IMR-90 (cell line): ENCODE results near the gene ADGB. TPM values are rescaled to one million over a fixed set of nuclear protein-coding genes. Genes with fewer than 3 reads are reported as not detected.

ENCODE experiments used
- ATAC-seq: fragments of 200-7000 bp; cut with Tn5 transposase; 2 replicates; pipeline ENCODE4 v1.9.1; 2020; ENCODE audit warnings: low read depth, mild to moderate bottlenecking, moderate library complexity
- BruUV-seq: library from RNA; stranded (reverse); fragments of 400-500 nt; replicated peaks from 2 replicates; lab custom pipeline; 2021; lab: Mats Ljungman, UMichigan
- CTCF ChIA-PET: fragments of 300-600 bp; formaldehyde crosslinking; extraction: SDS; loops from one replicate; lab custom pipeline; 2021; ENCODE audit warnings: antibody characterized with exemption; lab: Yijun Ruan, JAX
- POLR2A ChIA-PET: fragments of 300-600 bp; sonication (Branson Sonifier 250); formaldehyde crosslinking; loops from one replicate; lab custom pipeline; 2022; ENCODE audit warnings: antibody characterized with exemption; ENCODE audit not compliant: unreplicated experiment; lab: Charles Lee
- DNase-seq: peaks from one replicate; pipeline ENCODE4 v3.0.0; 2013
- H2AFZ ChIP-seq: replicated peaks from 2 replicates; pipeline ENCODE3; 2013; ENCODE audit warnings: low read length, mild to moderate bottlenecking; ENCODE audit not compliant: poor library complexity
- H2AK5ac ChIP-seq: 2 replicates; pipeline ENCODE4 v1.6.1; 2013; ENCODE audit warnings: low read depth, low read length, inconsistent platforms
- H2AK9ac ChIP-seq: replicated peaks from 2 replicates; pipeline ENCODE3; 2013; ENCODE audit warnings: mild to moderate bottlenecking, low read depth, low read length, moderate library complexity; ENCODE audit not compliant: poor library complexity
- H2BK120ac ChIP-seq: 2 replicates; pipeline ENCODE4 v1.6.1; 2013; ENCODE audit warnings: low read depth, low read length, inconsistent platforms
- H2BK15ac ChIP-seq: 3 replicates; pipeline ENCODE4 v1.6.1; 2013; ENCODE audit warnings: low read depth, low read length, inconsistent platforms
- H2BK20ac ChIP-seq: 2 replicates; pipeline ENCODE4 v1.6.1; 2013; ENCODE audit warnings: low read depth, mild to moderate bottlenecking, inconsistent platforms, low read length, moderate library complexity
- H2BK5ac ChIP-seq: 2 replicates; pipeline ENCODE4 v1.6.1; 2013; ENCODE audit warnings: mild to moderate bottlenecking, low read depth, low read length, inconsistent platforms; ENCODE audit not compliant: poor library complexity, severe bottlenecking
- H3K14ac ChIP-seq: replicated peaks from 2 replicates; pipeline ENCODE4 v1.6.1; 2013; ENCODE audit warnings: low read depth, low read length, inconsistent platforms
- H3K18ac ChIP-seq: 2 replicates; pipeline ENCODE4 v1.6.1; 2013; ENCODE audit warnings: low read depth, low read length, control low read depth
- H3K23ac ChIP-seq: 2 replicates; pipeline ENCODE4 v1.6.1; 2013; ENCODE audit warnings: low read depth, low read length, inconsistent platforms
- H3K27ac ChIP-seq: 2 replicates; pipeline ENCODE4 v1.5.1; 2013; ENCODE audit warnings: mild to moderate bottlenecking, control low read depth, low read length; ENCODE audit not compliant: insufficient read depth
- H3K27me3 ChIP-seq: 2 replicates; pipeline ENCODE4 v1.6.1; 2013; ENCODE audit warnings: low read length; ENCODE audit not compliant: control insufficient read depth, insufficient read depth
- H3K36me3 ChIP-seq: 2 replicates; pipeline ENCODE4 v1.6.1; 2013; ENCODE audit warnings: low read length, mixed read lengths; ENCODE audit not compliant: control insufficient read depth, insufficient read depth
- H3K4ac ChIP-seq: 2 replicates; pipeline ENCODE4 v1.6.1; 2013; ENCODE audit warnings: low read depth, low read length, inconsistent platforms
- H3K4me1 ChIP-seq: 2 replicates; pipeline ENCODE4 v1.6.1; 2013; ENCODE audit warnings: low read length, mixed read lengths; ENCODE audit not compliant: control insufficient read depth, insufficient read depth
- H3K4me2 ChIP-seq: 2 replicates; pipeline ENCODE4 v1.6.1; 2013; ENCODE audit warnings: low read depth, mild to moderate bottlenecking, control low read depth, low read length, moderate library complexity
- H3K4me3 ChIP-seq: 2 replicates; pipeline ENCODE4 v1.5.1; 2013; ENCODE audit warnings: low read depth, mild to moderate bottlenecking, control low read depth, low read length, moderate library complexity; ENCODE audit not compliant: insufficient read depth
- H3K56ac ChIP-seq: 2 replicates; pipeline ENCODE4 v1.6.1; 2013; ENCODE audit warnings: low read length, inconsistent platforms; ENCODE audit not compliant: insufficient read depth; ENCODE audit errors: extremely low read depth
- H3K79me1 ChIP-seq, 2 experiments: 2 replicates each; pipeline ENCODE4 v1.6.1; 2013; ENCODE audit warnings: low read length in 2 of 2, inconsistent platforms in 1 of 2, low read depth in 1 of 2
- H3K9ac ChIP-seq: 2 replicates; pipeline ENCODE4 v1.6.1; 2013; ENCODE audit warnings: low read depth, low read length, control low read depth
- H3K9me1 ChIP-seq: 2 replicates; pipeline ENCODE4 v1.6.1; 2013; ENCODE audit warnings: low read length, inconsistent platforms; ENCODE audit not compliant: insufficient read depth
- H3K9me3 ChIP-seq: 2 replicates; pipeline ENCODE4 v1.6.1; 2013; ENCODE audit warnings: low read length; ENCODE audit not compliant: control insufficient read depth, insufficient read depth
- H4K20me1 ChIP-seq: 2 replicates; pipeline ENCODE4 v1.6.1; 2013; ENCODE audit warnings: low read length, inconsistent platforms; ENCODE audit not compliant: insufficient read depth
- H4K5ac ChIP-seq: 2 replicates; pipeline ENCODE4 v1.6.1; 2013; ENCODE audit warnings: mild to moderate bottlenecking, low read depth, low read length, control low read depth
- H4K8ac ChIP-seq, 2 experiments: 2 replicates each; pipeline ENCODE4 v1.6.1; 2013; ENCODE audit warnings: low read depth in 2 of 2, low read length in 2 of 2, control low read depth in 1 of 2, inconsistent platforms in 1 of 2
- H4K91ac ChIP-seq: 2 replicates; pipeline ENCODE4 v1.6.1; 2013; ENCODE audit warnings: low read depth, low read length, inconsistent platforms; ENCODE audit not compliant: insufficient read depth
- BHLHE40 ChIP-seq: fragments of 150-350 bp; IDR thresholded peaks from 2 replicates; pipeline ENCODE4 v1.6.1; 2016; ENCODE audit warnings: mild to moderate bottlenecking, low read depth, low read length
- CEBPB ChIP-seq: IDR thresholded peaks from 2 replicates; pipeline ENCODE4 v1.6.1; 2012; ENCODE audit warnings: low read depth, low read length, improper control_type of control experiment
- CHD1 ChIP-seq: IDR thresholded peaks from 2 replicates; pipeline ENCODE4 v1.6.1; 2012; ENCODE audit warnings: low read depth, low read length, improper control_type of control experiment
- FOS ChIP-seq: fragments of 150-350 bp; IDR thresholded peaks from 2 replicates; pipeline ENCODE4 v1.6.1; 2016; ENCODE audit warnings: low read depth, low read length
- MAFK ChIP-seq: IDR thresholded peaks from 2 replicates; pipeline ENCODE4 v1.6.1; 2012; ENCODE audit warnings: low read depth, low read length, improper control_type of control experiment
- MAZ ChIP-seq: IDR thresholded peaks from 2 replicates; pipeline ENCODE4 v1.6.1; 2012; ENCODE audit warnings: low read depth, mild to moderate bottlenecking, low read length, improper control_type of control experiment, moderate library complexity, borderline replicate concordance
- MXI1 ChIP-seq: IDR thresholded peaks from 2 replicates; pipeline ENCODE4 v1.6.1; 2012; ENCODE audit warnings: low read depth, mild to moderate bottlenecking, low read length, moderate library complexity, borderline replicate concordance
- NFE2L2 ChIP-seq: fragments of 150-350 bp; IDR thresholded peaks from 2 replicates; pipeline ENCODE4 v1.6.1; 2016; ENCODE audit warnings: low read depth, mild to moderate bottlenecking, low read length
- RAD21 ChIP-seq: IDR thresholded peaks from 2 replicates; pipeline ENCODE4 v1.6.1; 2012; ENCODE audit warnings: low read length, improper control_type of control experiment
- RCOR1 ChIP-seq: IDR thresholded peaks from 2 replicates; pipeline ENCODE4 v1.6.1; 2012; ENCODE audit warnings: mild to moderate bottlenecking, low read length, improper control_type of control experiment; ENCODE audit not compliant: insufficient replicate concordance
- RFX5 ChIP-seq: IDR thresholded peaks from 2 replicates; pipeline ENCODE4 v1.8.0; 2012; ENCODE audit warnings: low read depth, mild to moderate bottlenecking, low read length, moderate library complexity
- SMC3 ChIP-seq: fragments of 150-350 bp; IDR thresholded peaks from 2 replicates; pipeline ENCODE4 v1.6.1; 2016; ENCODE audit warnings: low read depth, mild to moderate bottlenecking, antibody characterized with exemption, low read length, moderate library complexity
- WGBS, 2 experiments: methylation state at CpG; one replicate each; pipeline versions ENCODE4 v1.1.5 to v1.1.7; 2013; ENCODE audit warnings: missing lambda C conversion rate in 2 of 2; ENCODE audit not compliant: insufficient read length in 1 of 2; ENCODE audit errors: extremely low coverage in 2 of 2; 5-methylcytosine and 5-hydroxymethylcytosine counted together
- dilution Hi-C: fragments of 300-500 bp; cut with HindIII; formaldehyde crosslinking; loops from one replicate; pipeline ENCODE4 v1.14.3; 2018; ENCODE audit warnings: low sequenced_read_pairs; ENCODE audit not compliant: unreplicated experiment
- in situ Hi-C: fragments of 300-500 bp; cut with MboI; formaldehyde crosslinking; loops from 3 replicates; pipeline ENCODE4 v1.14.3; 2019; ENCODE audit warnings: low sequenced_read_pairs, inconsistent platforms, mixed read lengths
- intact Hi-C: fragments of 100-400 bp; cut with micrococcal nuclease; formaldehyde crosslinking; loops from 2 replicates; pipeline ENCODE4 v1.10.0; 2022
- polyA plus RNA-seq, 3 experiments: library from polyadenylated mRNA; depleted of rRNA; stranded (reverse); fragments of >200 nt; gene quantifications; 2 replicates each; pipeline ENCODE4 v1.2.3, GENCODE V29; 2012; ENCODE audit warnings: low replicate concordance in 1 of 3
- total RNA-seq: library from RNA; depleted of rRNA; stranded (reverse); fragments of >200 nt; gene quantifications from 2 replicates; pipeline ENCODE4 v1.2.3, GENCODE V29; 2012
- TF ChIP-seq, protein P1 (sequence below): fragments of 150-350 bp; IDR thresholded peaks from 2 replicates; pipeline ENCODE4 v1.6.1; 2016; ENCODE audit warnings: low read depth, mild to moderate bottlenecking, low read length, moderate library complexity, borderline replicate concordance
- TF ChIP-seq, protein P2 (sequence below): conservative IDR thresholded peaks from 2 replicates; pipeline ENCODE4 v1.5.1; 2012; ENCODE audit warnings: mild to moderate bottlenecking, low read depth, low read length, improper control_type of control experiment
- TF ChIP-seq, protein P3 (sequence below): fragments of 150-350 bp; IDR thresholded peaks from 2 replicates; pipeline ENCODE4 v1.6.1; 2017; ENCODE audit warnings: mild to moderate bottlenecking, antibody characterized with exemption, low read length, low read depth

ADGB gene
- total and polyA plus RNA-seq, 2 of the 4 experiments (the other 2 are of a cell fraction): not detected

DNA sequence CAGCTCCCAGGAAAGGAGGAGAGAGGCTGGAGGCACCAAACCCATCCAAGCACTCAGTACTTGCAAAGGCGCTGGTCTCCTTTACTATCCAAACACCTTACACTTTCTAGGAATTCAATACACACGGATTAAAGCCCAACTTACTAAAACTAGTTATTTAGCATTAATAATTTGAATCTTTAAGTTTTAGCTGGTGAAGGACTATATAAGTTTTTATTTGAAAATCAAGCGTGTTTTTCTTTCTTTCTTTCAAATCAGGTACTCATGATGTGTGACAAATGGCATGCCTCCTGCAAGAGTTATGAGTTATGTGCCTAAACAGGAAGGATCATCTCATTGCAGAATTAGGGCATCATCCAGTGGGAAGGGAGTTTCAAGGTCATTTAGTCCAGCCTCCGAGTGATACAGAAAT is 263.7 kb downstream of the ADGB start:
- no peak overlapping the region for H4K5ac ChIP-seq
- ChIA-PET POLR2A (no interaction called here), CTCF (no interaction called here)
- H3K36me3 ChIP-seq: no peaks in the 10 kb centered on the region
- H3K79me1 ChIP-seq: no peaks in the 10 kb centered on the region
- no TSS peak for BruUV-seq
- ATAC-seq (no peak), DNase-seq (no peak)
- H2BK20ac ChIP-seq: no peak overlapping the region
- no peak overlapping the region for H3K9ac ChIP-seq
- no peak overlapping the region for H3K56ac ChIP-seq
- H3K9me1 ChIP-seq: peaks cover 7% of the 10 kb centered on the region; the same call in 1 of the 2 replicates
- H2AK5ac ChIP-seq: no peak overlapping the region
- WGBS, 2 experiments: no CpG with 5 or more reads among the region's 4 CpGs
- no peak overlapping the region for H2AK9ac ChIP-seq
- intact Hi-C loops (no loop called here), dilution Hi-C loops (no loop called here), in situ Hi-C loops (loop anchor here (25.0 kb wide), 1 partner anchor 1300 kb away; no protein-coding TSS in a partner anchor)
- no peaks in the 10 kb centered on the region for H3K27me3 ChIP-seq
- no peak overlapping the region for H3K4ac ChIP-seq
- H3K23ac ChIP-seq: no peak overlapping the region
- H3K18ac ChIP-seq: no peak overlapping the region
- H2BK5ac ChIP-seq: no peak overlapping the region
- H3K27ac ChIP-seq: no peak overlapping the region
- no peak overlapping the region for H2BK120ac ChIP-seq
- H2AFZ ChIP-seq: no peak overlapping the region
- TF ChIP-seq FOS (no peak), CEBPB (no peak), RAD21 (no peak), NFE2L2 (no peak), CHD1 (no peak), MAFK (no peak), MAZ (no peak), BHLHE40 (no peak), SMC3 (no peak), RCOR1 (no peak), RFX5 (no peak), MXI1 (no peak)
- TF ChIP-seq, protein P1, sequence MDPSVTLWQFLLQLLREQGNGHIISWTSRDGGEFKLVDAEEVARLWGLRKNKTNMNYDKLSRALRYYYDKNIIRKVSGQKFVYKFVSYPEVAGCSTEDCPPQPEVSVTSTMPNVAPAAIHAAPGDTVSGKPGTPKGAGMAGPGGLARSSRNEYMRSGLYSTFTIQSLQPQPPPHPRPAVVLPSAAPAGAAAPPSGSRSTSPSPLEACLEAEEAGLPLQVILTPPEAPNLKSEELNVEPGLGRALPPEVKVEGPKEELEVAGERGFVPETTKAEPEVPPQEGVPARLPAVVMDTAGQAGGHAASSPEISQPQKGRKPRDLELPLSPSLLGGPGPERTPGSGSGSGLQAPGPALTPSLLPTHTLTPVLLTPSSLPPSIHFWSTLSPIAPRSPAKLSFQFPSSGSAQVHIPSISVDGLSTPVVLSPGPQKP: no peak
- TF ChIP-seq, protein P2, sequence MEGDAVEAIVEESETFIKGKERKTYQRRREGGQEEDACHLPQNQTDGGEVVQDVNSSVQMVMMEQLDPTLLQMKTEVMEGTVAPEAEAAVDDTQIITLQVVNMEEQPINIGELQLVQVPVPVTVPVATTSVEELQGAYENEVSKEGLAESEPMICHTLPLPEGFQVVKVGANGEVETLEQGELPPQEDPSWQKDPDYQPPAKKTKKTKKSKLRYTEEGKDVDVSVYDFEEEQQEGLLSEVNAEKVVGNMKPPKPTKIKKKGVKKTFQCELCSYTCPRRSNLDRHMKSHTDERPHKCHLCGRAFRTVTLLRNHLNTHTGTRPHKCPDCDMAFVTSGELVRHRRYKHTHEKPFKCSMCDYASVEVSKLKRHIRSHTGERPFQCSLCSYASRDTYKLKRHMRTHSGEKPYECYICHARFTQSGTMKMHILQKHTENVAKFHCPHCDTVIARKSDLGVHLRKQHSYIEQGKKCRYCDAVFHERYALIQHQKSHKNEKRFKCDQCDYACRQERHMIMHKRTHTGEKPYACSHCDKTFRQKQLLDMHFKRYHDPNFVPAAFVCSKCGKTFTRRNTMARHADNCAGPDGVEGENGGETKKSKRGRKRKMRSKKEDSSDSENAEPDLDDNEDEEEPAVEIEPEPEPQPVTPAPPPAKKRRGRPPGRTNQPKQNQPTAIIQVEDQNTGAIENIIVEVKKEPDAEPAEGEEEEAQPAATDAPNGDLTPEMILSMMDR: no peak
- TF ChIP-seq, protein P3, sequence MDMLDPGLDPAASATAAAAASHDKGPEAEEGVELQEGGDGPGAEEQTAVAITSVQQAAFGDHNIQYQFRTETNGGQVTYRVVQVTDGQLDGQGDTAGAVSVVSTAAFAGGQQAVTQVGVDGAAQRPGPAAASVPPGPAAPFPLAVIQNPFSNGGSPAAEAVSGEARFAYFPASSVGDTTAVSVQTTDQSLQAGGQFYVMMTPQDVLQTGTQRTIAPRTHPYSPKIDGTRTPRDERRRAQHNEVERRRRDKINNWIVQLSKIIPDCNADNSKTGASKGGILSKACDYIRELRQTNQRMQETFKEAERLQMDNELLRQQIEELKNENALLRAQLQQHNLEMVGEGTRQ: no peak
- H3K9me3 ChIP-seq: no peaks in the 10 kb centered on the region
- H3K14ac ChIP-seq: no peak overlapping the region
- H4K8ac ChIP-seq: no peak overlapping the region
- no peak overlapping the region for H3K4me3 ChIP-seq
- no peak overlapping the region for H3K4me2 ChIP-seq
- peaks cover 3% of the 10 kb centered on the region; the same call in 1 of the 2 replicates for H3K4me1 ChIP-seq
- H2BK15ac ChIP-seq: no peak overlapping the region
- H4K20me1 ChIP-seq: no peaks in the 10 kb centered on the region
- no peak overlapping the region for H4K91ac ChIP-seq
